ENCODE data around the gene DISP3. TPM values are rescaled to one million over a fixed set of nuclear protein-coding genes. Genes with fewer than 3 reads are reported as not detected.

The DISP3 gene
- total RNA-seq, 1 donor from 2014 or later, result 0.42 TPM

- no peaks in the 10 kb centered on the region for H3K9me3 Mint-ChIP-seq
- POLR2A ChIA-PET, result no interaction called here
- no peak for ATAC-seq (ENCODE audit: low read depth)
These were observed 57.8 kb downstream of the DISP3 start for GRCh38 chr1:11536573-11537379.

DNA sequence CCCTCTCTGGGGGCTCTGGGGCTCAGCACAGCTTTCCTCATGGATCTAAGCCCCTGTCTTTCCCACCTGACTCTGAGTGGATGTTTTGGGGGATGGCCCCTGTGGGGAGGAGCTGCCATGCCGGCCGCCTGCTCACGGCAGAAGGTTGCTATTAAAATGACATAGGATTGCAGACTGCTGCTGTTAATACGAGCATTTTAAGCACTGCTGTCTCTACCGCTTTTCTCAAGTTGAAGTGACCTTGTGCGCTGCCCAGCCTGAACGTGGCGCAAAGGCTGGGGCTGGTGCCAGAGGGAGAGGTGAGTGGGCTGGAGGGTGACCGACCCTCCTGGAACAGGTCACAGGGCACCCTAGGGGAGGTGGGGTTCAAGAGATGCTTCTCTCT, 58.4 kb downstream of the DISP3 start:
- CTCF ChIA-PET, result no interaction called here
- intact Hi-C loops (cut with micrococcal nuclease), result no loop called here
- Mint-ChIP-seq H3K9me3 (no peaks in the 10 kb centered on the region), H3K4me3 (no peak overlapping the region), H3K4me1 (no peaks in the 10 kb centered on the region), H3K27ac (no peak overlapping the region), H3K36me3 (ENCODE audit: low read depth) (no peaks in the 10 kb centered on the region), H3K27me3 (peaks cover 9% of the 10 kb centered on the region)
- TF ChIP-seq CTCF (IDR thresholded peaks at IDR 0.05), result no peak
- DNase-seq (no peak), ATAC-seq (ENCODE audit: low read depth) (no peak)
- POLR2A ChIA-PET, result no interaction called here

More at GRCh38 chr1:11536573-11537379, 57.8 kb downstream of the DISP3 start:
- intact Hi-C loops (cut with micrococcal nuclease), result no loop called here
- peaks cover 6% of the 10 kb centered on the region for H3K27me3 Mint-ChIP-seq
- H3K4me3 Mint-ChIP-seq, result no peak overlapping the region
- H3K27ac Mint-ChIP-seq, result no peak overlapping the region
- H3K36me3 Mint-ChIP-seq (ENCODE audit: low read depth), result no peaks in the 10 kb centered on the region
- CTCF ChIA-PET, result no interaction called here
- DNase-seq, result no peak
- no peak for TF ChIP-seq CTCF (IDR thresholded peaks at IDR 0.05)
- H3K4me1 Mint-ChIP-seq, result no peaks in the 10 kb centered on the region

- Mint-ChIP-seq H3K4me1 (no peaks in the 10 kb centered on the region), H3K27ac (no peak overlapping the region), H3K4me3 (no peak overlapping the region), H3K9me3 (no peaks in the 10 kb centered on the region), H3K36me3 (ENCODE audit: low read depth) (no peaks in the 10 kb centered on the region), H3K27me3 (peaks cover 10% of the 10 kb centered on the region)
- DNase-seq (no peak), ATAC-seq (ENCODE audit: low read depth) (no peak)
- ChIA-PET CTCF (no interaction called here), POLR2A (no interaction called here)
- intact Hi-C loops (cut with micrococcal nuclease), result no loop called here
- TF ChIP-seq CTCF (IDR thresholded peaks at IDR 0.05), result no peak
These were observed 59.1 kb downstream of the DISP3 start for GRCh38 chr1:11537854-11538591.

DNA sequence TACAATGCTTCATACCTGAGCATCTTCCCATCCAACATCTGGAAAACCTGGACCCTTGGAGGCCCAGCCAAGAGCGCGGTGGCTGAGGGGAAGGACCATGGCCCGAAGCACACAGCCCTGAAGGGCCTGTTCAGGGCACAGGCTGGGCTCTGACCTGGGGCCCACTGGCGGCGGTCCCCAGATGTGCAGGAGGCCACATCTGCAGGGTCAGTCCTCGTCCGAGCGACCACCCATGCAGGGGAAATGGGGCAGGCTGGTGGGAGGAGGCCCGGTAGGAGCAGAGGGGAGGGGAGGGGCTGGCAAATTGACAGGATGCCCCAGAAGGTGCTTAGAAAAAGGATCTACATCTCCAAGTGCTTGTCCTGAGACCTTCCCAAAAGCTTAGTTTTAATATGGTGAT, 59.9 kb downstream of the DISP3 start:
- POLR2A ChIA-PET, result no interaction called here
- no peak overlapping the region for H3K4me3 Mint-ChIP-seq
- no peaks in the 10 kb centered on the region for H3K36me3 Mint-ChIP-seq (ENCODE audit: low read depth)
- H3K4me1 Mint-ChIP-seq, result no peaks in the 10 kb centered on the region
- no peak for TF ChIP-seq CTCF (IDR thresholded peaks at IDR 0.05)
- intact Hi-C loops (cut with micrococcal nuclease), result no loop called here
- H3K9me3 Mint-ChIP-seq, result no peaks in the 10 kb centered on the region
- ATAC-seq (ENCODE audit: low read depth) (no peak), DNase-seq (no peak)
- CTCF ChIA-PET, result no interaction called here
- H3K27me3 Mint-ChIP-seq, result peaks cover 10% of the 10 kb centered on the region
- H3K27ac Mint-ChIP-seq, result no peak overlapping the region

Measured in activated B cell treated with CpG ODN at 0.5 μM for 24 hours (primary cell).